Endothelial cell of umbilical vein (primary cell): ENCODE results near the gene CCR7. TPM values are rescaled to one million over a fixed set of nuclear protein-coding genes. Genes with fewer than 3 reads are reported as not detected.

Source experiments
- BruUV-seq: library from RNA; stranded (reverse); fragments of 400-500 nt; replicated peaks from 2 replicates; lab custom pipeline; 2021; lab: Mats Ljungman, UMichigan
- CTCF ChIA-PET: fragments of 300-600, 350-600 bp; sonication (Branson Sonifier 250); formaldehyde crosslinking; loops from one replicate; lab custom pipeline; 2021; ENCODE audit warnings: antibody characterized with exemption, inconsistent platforms; lab: Charles Lee
- POLR2A ChIA-PET: fragments of 300-600, 350-600 bp; sonication (Branson Sonifier 250); formaldehyde crosslinking; loops from one replicate; lab custom pipeline; 2021; ENCODE audit warnings: antibody characterized with exemption, inconsistent platforms; lab: Charles Lee
- DNase-seq: peaks from one replicate; pipeline ENCODE4 v3.0.0-alpha.2; 2011; ENCODE audit warnings: low read depth, low spot score
- FAIRE-seq: peaks from 2 replicates; lab custom pipeline; 2011; peaks lifted over from hg19 to GRCh38; lab: Jason Lieb, UNC
- H2AFZ ChIP-seq: 2 replicates; pipeline ENCODE4 v1.6.0; 2012; ENCODE audit warnings: low read depth, low read length, control low read depth, inconsistent platforms
- H3K27ac ChIP-seq: 2 replicates; pipeline ENCODE4 v1.5.1; 2011; ENCODE audit warnings: low read depth, mild to moderate bottlenecking, control low read depth, low read length, moderate library complexity; ENCODE audit not compliant: insufficient read depth
- H3K27me3 ChIP-seq, 2 experiments: 2 replicates each; pipeline versions ENCODE4 v1.6.0 to v1.6.1; 2011; ENCODE audit warnings: low read length in 2 of 2, mixed read lengths in 1 of 2; ENCODE audit not compliant: control insufficient read depth in 2 of 2, insufficient read depth in 2 of 2
- H3K36me3 ChIP-seq, 2 experiments: 2 replicates in 1 of 2; 3 replicates in 1 of 2; pipeline ENCODE4 v1.5.1; 2011; ENCODE audit warnings: low read length in 2 of 2, mild to moderate bottlenecking in 1 of 2, moderate library complexity in 1 of 2; ENCODE audit not compliant: control insufficient read depth in 2 of 2, insufficient read depth in 2 of 2; ENCODE audit errors: extremely low read depth in 1 of 2
- H3K4me1 ChIP-seq: 3 replicates; pipeline ENCODE4 v1.5.1; 2011; ENCODE audit warnings: mild to moderate bottlenecking, low read length; ENCODE audit not compliant: control insufficient read depth, insufficient read depth; ENCODE audit errors: extremely low read depth
- H3K4me2 ChIP-seq: 2 replicates; pipeline ENCODE4 v1.6.1; 2011; ENCODE audit warnings: low read length, control low read depth, mixed read lengths; ENCODE audit not compliant: insufficient read depth
- H3K4me3 ChIP-seq, 3 experiments: fragments of 200-600 bp in 1 of 3; sonication (generic), shearing (Covaris generic) in 1 of 3; replicated peaks in 1 of 3; 2 replicates each; pipeline ENCODE4 v1.5.1; 2011 to 2016; ENCODE audit warnings: control low read depth in 3 of 3, low read length in 3 of 3, mild to moderate bottlenecking in 2 of 3, inconsistent platforms in 1 of 3, low read depth in 1 of 3, moderate library complexity in 1 of 3; ENCODE audit not compliant: insufficient read depth in 1 of 3
- H3K79me2 ChIP-seq: 2 replicates; pipeline ENCODE4 v1.6.0; 2012; ENCODE audit warnings: low read length, inconsistent platforms; ENCODE audit not compliant: control insufficient read depth, insufficient read depth
- H3K9ac ChIP-seq: replicated peaks from 2 replicates; pipeline ENCODE3; 2011; ENCODE audit warnings: low read length, control low read depth; ENCODE audit not compliant: insufficient read depth; ENCODE audit errors: extremely low read depth
- H3K9me1 ChIP-seq: replicated peaks from 3 replicates; pipeline ENCODE4 v1.6.0; 2011; ENCODE audit warnings: mild to moderate bottlenecking, low read length; ENCODE audit not compliant: control insufficient read depth, insufficient read depth; ENCODE audit errors: extremely low read depth
- H3K9me3 ChIP-seq: replicated peaks from 2 replicates; pipeline ENCODE4 v1.5.1; 2012; ENCODE audit warnings: low read length, inconsistent platforms; ENCODE audit not compliant: control insufficient read depth, insufficient read depth
- H4K20me1 ChIP-seq: replicated peaks from 2 replicates; pipeline ENCODE3; 2011; ENCODE audit warnings: mild to moderate bottlenecking, low read length; ENCODE audit not compliant: control insufficient read depth, insufficient read depth; ENCODE audit errors: extremely low read depth
- EZH2 ChIP-seq: IDR thresholded peaks from 2 replicates; pipeline ENCODE4 v1.6.1; 2012; ENCODE audit warnings: borderline replicate concordance, low read depth, mild to moderate bottlenecking, moderate library complexity, low read length, inconsistent platforms; ENCODE audit not compliant: severe bottlenecking
- JUN ChIP-seq: IDR thresholded peaks from 2 replicates; pipeline ENCODE4 v1.6.1; 2011; ENCODE audit warnings: borderline replicate concordance, low read depth; ENCODE audit not compliant: insufficient read length, insufficient read depth
- MYC ChIP-seq: IDR thresholded peaks from one replicate; pipeline ENCODE4 v1.6.1; 2011; ENCODE audit warnings: mild to moderate bottlenecking, low read depth, low read length
- POLR2A ChIP-seq: IDR thresholded peaks from 2 replicates; pipeline ENCODE4 v1.6.1; 2012; ENCODE audit warnings: low read depth, mild to moderate bottlenecking, control low read depth, low read length
- POLR2AphosphoS5 ChIP-seq: IDR thresholded peaks from 2 replicates; pipeline ENCODE4 v1.6.1; 2012; ENCODE audit warnings: low read depth, mild to moderate bottlenecking, control low read depth, low read length, moderate library complexity; ENCODE audit not compliant: insufficient read depth
- dilution Hi-C: fragments of 300-500 bp; cut with MboI; formaldehyde crosslinking; loops from one replicate; pipeline ENCODE4 v1.15.0; 2019; ENCODE audit warnings: low sequenced_read_pairs; ENCODE audit not compliant: extremely low pct_ligation_motif_present
- intact Hi-C: fragments of 100-400 bp; cut with micrococcal nuclease; formaldehyde crosslinking; loops from one replicate; pipeline ENCODE4 v1.10.0; 2022
- polyA plus RNA-seq, 4 experiments: library from polyadenylated mRNA; depleted of rRNA in 3 of 4; stranded (reverse) in 3 of 4; unstranded in 1 of 4; fragments of >200 nt; gene quantifications; 2 replicates each; pipeline versions ENCODE4 v1.2.1 to v1.2.3, GENCODE V29; 2011 to 2012; ENCODE audit warnings: missing spikeins in 1 of 4
- total RNA-seq: library from RNA; stranded (reverse); gene quantifications from 2 replicates; pipeline ENCODE4 v1.2.3, GENCODE V29; 2021
- TF ChIP-seq, protein P1 (sequence below): IDR thresholded peaks from 2 replicates; pipeline ENCODE4 v1.6.1; 2011; ENCODE audit not compliant: insufficient read depth, insufficient read length
- TF ChIP-seq, protein P2 (sequence below), 2 donors: IDR thresholded peaks; 1 replicate in 1 of 2; 2 replicates in 1 of 2; pipeline ENCODE4 v1.5.1; 2011; ENCODE audit warnings: low read length in 2 of 2, mild to moderate bottlenecking in 2 of 2, moderate library complexity in 2 of 2, control low read depth in 1 of 2, inconsistent platforms in 1 of 2, low read depth in 1 of 2; ENCODE audit not compliant: insufficient read depth in 1 of 2; ENCODE audit errors: extremely low read depth in 1 of 2

Gene CCR7
- total and polyA plus RNA-seq, 2 donors (not counting 3 experiments of a cell fraction or from before 2014, with no cell fraction given): 0.18 TPM; not detected in 1

DNA sequence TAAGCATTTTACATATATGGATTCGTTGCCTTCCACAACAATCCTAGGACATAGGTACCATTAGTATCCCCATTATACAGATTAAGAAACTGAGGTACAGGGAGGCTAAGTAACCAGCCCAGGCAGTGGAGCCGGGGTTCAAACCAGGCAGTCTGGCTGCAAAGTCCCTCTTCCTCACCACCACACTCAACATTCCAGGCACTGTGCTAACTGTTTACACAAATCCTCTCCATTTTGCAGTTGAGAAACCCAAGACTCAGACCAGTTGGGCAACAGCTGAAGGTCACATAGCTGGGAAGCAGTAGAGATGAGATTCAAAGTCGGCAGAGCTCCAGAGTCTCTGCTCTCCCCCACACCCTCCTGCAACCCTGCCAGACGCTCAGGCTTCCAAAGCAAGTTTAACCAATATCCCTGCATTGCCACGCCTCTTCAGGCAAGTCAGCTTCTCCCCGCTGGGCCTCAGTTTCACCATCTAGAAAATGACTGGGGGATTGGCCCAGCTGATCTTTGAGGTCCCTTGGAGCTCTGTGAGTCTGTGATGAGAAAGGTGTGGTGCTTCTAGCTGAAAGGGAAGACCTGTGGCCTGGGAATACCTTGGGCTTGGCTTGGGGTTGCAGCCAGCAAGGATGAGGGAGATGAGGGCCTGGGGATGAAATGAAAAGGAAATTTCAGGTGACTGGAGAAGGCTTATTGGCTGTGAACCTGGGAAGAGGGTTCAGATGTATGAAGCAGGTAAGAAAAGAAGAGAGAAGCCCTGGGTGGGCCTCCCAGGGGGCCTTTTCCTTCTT, 14.0 kb downstream of the CCR7 start:
- Histone ChIP-seq H3K9me1 (no peaks in the 10 kb centered on the region), H3K4me3 (no peak overlapping the region), H3K27ac (no peak overlapping the region), H3K36me3 (no peaks in the 10 kb centered on the region), H3K4me1 (peaks cover 18% of the 10 kb centered on the region), H3K9me3 (no peaks in the 10 kb centered on the region), H4K20me1 (no peaks in the 10 kb centered on the region), H2AFZ (no peak overlapping the region), H3K27me3 (no peaks in the 10 kb centered on the region), H3K79me2 (no peaks in the 10 kb centered on the region), H3K9ac (no peak overlapping the region), H3K4me2 (no peak overlapping the region)
- TF ChIP-seq, protein P1, sequence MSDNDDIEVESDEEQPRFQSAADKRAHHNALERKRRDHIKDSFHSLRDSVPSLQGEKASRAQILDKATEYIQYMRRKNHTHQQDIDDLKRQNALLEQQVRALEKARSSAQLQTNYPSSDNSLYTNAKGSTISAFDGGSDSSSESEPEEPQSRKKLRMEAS: no peak
- TF ChIP-seq, protein P2, sequence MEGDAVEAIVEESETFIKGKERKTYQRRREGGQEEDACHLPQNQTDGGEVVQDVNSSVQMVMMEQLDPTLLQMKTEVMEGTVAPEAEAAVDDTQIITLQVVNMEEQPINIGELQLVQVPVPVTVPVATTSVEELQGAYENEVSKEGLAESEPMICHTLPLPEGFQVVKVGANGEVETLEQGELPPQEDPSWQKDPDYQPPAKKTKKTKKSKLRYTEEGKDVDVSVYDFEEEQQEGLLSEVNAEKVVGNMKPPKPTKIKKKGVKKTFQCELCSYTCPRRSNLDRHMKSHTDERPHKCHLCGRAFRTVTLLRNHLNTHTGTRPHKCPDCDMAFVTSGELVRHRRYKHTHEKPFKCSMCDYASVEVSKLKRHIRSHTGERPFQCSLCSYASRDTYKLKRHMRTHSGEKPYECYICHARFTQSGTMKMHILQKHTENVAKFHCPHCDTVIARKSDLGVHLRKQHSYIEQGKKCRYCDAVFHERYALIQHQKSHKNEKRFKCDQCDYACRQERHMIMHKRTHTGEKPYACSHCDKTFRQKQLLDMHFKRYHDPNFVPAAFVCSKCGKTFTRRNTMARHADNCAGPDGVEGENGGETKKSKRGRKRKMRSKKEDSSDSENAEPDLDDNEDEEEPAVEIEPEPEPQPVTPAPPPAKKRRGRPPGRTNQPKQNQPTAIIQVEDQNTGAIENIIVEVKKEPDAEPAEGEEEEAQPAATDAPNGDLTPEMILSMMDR (IDR thresholded peaks at IDR 0.05; ENCODE audit: extremely low read depth in 1 of 2, insufficient read depth in 1 of 2, low read depth in 1 of 2, low read length in 2 of 2): no peak
- TF ChIP-seq MYC (no peak), POLR2AphosphoS5 (no peak), EZH2 (no peak), JUN (no peak), POLR2A (no peak)
- ChIA-PET POLR2A (no interaction called here), CTCF (interaction anchor here (1.4 to 12.3 kb wide), 3 partner anchors 9 to 15 kb away, joined by 4 to 304 read pairs (median 5); no protein-coding TSS in a partner anchor)
- dilution Hi-C loops (no loop called here), intact Hi-C loops (no loop called here)
- no TSS peak for BruUV-seq
- DNase-seq (no peak), FAIRE-seq (no peak)
